K562 (cell line): ENCODE measurements around the gene LAMA2. TPM values are rescaled to one million over a fixed set of nuclear protein-coding genes. Genes with fewer than 3 reads are reported as not detected.

ENCODE experiments used
- ATAC-seq: fragments of 200-7000 bp; cut with Tn5 transposase; 3 replicates; pipeline ENCODE4 v1.9.1; 2020; ENCODE audit warnings: moderate library complexity
- BruUV-seq: library from RNA; stranded (reverse); fragments of 400-500 nt; replicated peaks from 2 replicates; lab custom pipeline; 2021; lab: Mats Ljungman, UMichigan
- CTCF ChIA-PET: fragments of 300-600 bp; formaldehyde crosslinking; extraction: SDS; loops from one replicate; lab custom pipeline; 2021; ENCODE audit warnings: low intra/inter-chr PET ratio; lab: Yijun Ruan, JAX
- POLR2A ChIA-PET: fragments of 300-600, 350-650 bp; sonication (Branson Sonifier 250); formaldehyde crosslinking; extraction: SDS; loops from one replicate; lab custom pipeline; 2021; ENCODE audit warnings: antibody characterized with exemption, inconsistent platforms; lab: Yijun Ruan, JAX
- DNase-seq, 4 experiments: peaks; one replicate each; pipeline versions ENCODE4 v3.0.0 to v3.0.0-alpha.2; 2011 to 2018; ENCODE audit warnings: low spot score in 3 of 4, mixed read lengths in 3 of 4; ENCODE audit errors: extremely low read depth in 1 of 4
- FAIRE-seq: peaks from 2 replicates; lab custom pipeline; 2011; peaks lifted over from hg19 to GRCh38; lab: Jason Lieb, UNC
- H2AFZ ChIP-seq: 2 replicates; pipeline ENCODE4 v1.6.0; 2011; ENCODE audit warnings: low read depth, low read length, control low read depth, inconsistent platforms
- H3K27ac ChIP-seq: fragments of 200-600 bp; 3 replicates; pipeline ENCODE4 v1.8.0; 2011; ENCODE audit warnings: low read depth, mild to moderate bottlenecking, control low read depth, inconsistent platforms, low read length, moderate library complexity, mixed read lengths; ENCODE audit errors: extremely low read depth
- H3K27me3 ChIP-seq, 2 experiments: fragments of 300-600 bp in 1 of 2; 2 replicates in 1 of 2; 3 replicates in 1 of 2; pipeline versions ENCODE4 v1.6.0 to v1.8.0; 2011; ENCODE audit warnings: inconsistent platforms in 2 of 2, low read length in 2 of 2, mild to moderate bottlenecking in 1 of 2, mixed read lengths in 1 of 2, moderate library complexity in 1 of 2; ENCODE audit not compliant: control insufficient read depth in 2 of 2, insufficient read depth in 2 of 2
- H3K36me3 ChIP-seq: fragments of 300-600 bp; 3 replicates; pipeline ENCODE4 v1.8.0; 2011; ENCODE audit warnings: mild to moderate bottlenecking, low read length, inconsistent platforms; ENCODE audit not compliant: control insufficient read depth, insufficient read depth
- H3K4me1 ChIP-seq, 2 experiments: fragments of 200-600 bp in 1 of 2; replicated peaks in 1 of 2; 2 replicates in 1 of 2; 3 replicates in 1 of 2; pipeline versions ENCODE4 v1.5.1 to v1.8.0; 2011; ENCODE audit warnings: inconsistent platforms in 2 of 2, low read length in 2 of 2, mild to moderate bottlenecking in 1 of 2, mixed read lengths in 1 of 2, moderate library complexity in 1 of 2; ENCODE audit not compliant: control insufficient read depth in 2 of 2, insufficient read depth in 2 of 2
- H3K4me2 ChIP-seq: 2 replicates; pipeline ENCODE4 v1.6.1; 2011; ENCODE audit warnings: low read length, control low read depth, inconsistent platforms, mixed read lengths; ENCODE audit not compliant: insufficient read depth
- H3K4me3 ChIP-seq: fragments of 200-600 bp; sonication (generic), shearing (Covaris generic); 2 replicates; pipeline ENCODE4 v1.5.1; 2016; ENCODE audit warnings: control low read depth, inconsistent platforms
- H3K79me2 ChIP-seq: fragments of 200-600 bp; 3 replicates; pipeline ENCODE4 v1.8.0; 2011; ENCODE audit warnings: low read length, inconsistent platforms; ENCODE audit not compliant: control insufficient read depth, insufficient read depth
- H3K9ac ChIP-seq, 2 experiments: 2 replicates each; pipeline versions ENCODE4 v1.6.0 to v1.6.1; 2011; ENCODE audit warnings: low read depth in 2 of 2, low read length in 2 of 2, control low read depth in 1 of 2, inconsistent platforms in 1 of 2, mild to moderate bottlenecking in 1 of 2, mixed read lengths in 1 of 2; ENCODE audit not compliant: insufficient read depth in 1 of 2
- H3K9me1 ChIP-seq: one replicate; pipeline ENCODE4 v1.6.0; 2011; ENCODE audit warnings: inconsistent platforms, mild to moderate bottlenecking, low read length, moderate library complexity; ENCODE audit not compliant: control insufficient read depth, insufficient read depth
- H3K9me3 ChIP-seq: replicated peaks from 2 replicates; pipeline ENCODE4 v1.5.1; 2011; ENCODE audit warnings: low read depth, low read length, inconsistent platforms; ENCODE audit not compliant: control insufficient read depth, insufficient read depth
- H4K20me1 ChIP-seq: replicated peaks from 2 replicates; pipeline ENCODE4 v1.6.1; 2011; ENCODE audit warnings: low read length, inconsistent platforms, mixed read lengths; ENCODE audit not compliant: control insufficient read depth, insufficient read depth
- CC2D1A ChIP-seq: fragments of 450-650 bp; IDR thresholded peaks from 2 replicates; pipeline ENCODE4 v1.6.1; 2017; ENCODE audit warnings: mild to moderate bottlenecking
- ELF4 ChIP-seq: fragments of 450-650 bp; formaldehyde crosslinking; IDR thresholded peaks from 2 replicates; pipeline ENCODE4 v1.4.0; 2022; ENCODE audit warnings: missing genetic modification characterization
- ETV5 ChIP-seq: sonication (generic); formaldehyde crosslinking; IDR thresholded peaks from 2 replicates; pipeline ENCODE4 v1.4.0; 2020; ENCODE audit warnings: low read depth, mild to moderate bottlenecking, missing genetic modification reagents
- GABPB2 ChIP-seq: fragments of 250-450 bp; sonication (Bioruptor Pico); conservative IDR thresholded peaks from 2 replicates; pipeline ENCODE4 v1.5.1; 2021; ENCODE audit warnings: mild to moderate bottlenecking
- L3MBTL2 ChIP-seq: fragments of 450-650 bp; IDR thresholded peaks from 2 replicates; pipeline ENCODE4 v1.6.1; 2016; ENCODE audit warnings: mild to moderate bottlenecking, moderate library complexity
- MCM5 ChIP-seq: fragments of 450-650 bp; IDR thresholded peaks from 2 replicates; pipeline ENCODE4 v1.6.1; 2016; ENCODE audit warnings: low read depth
- MEF2D ChIP-seq: conservative IDR thresholded peaks from 2 replicates; pipeline ENCODE4 v1.6.1; 2016; ENCODE audit warnings: low read depth, missing genetic modification characterization, missing compliant biosample characterization
- NFATC3 ChIP-seq: fragments of 450-650 bp; IDR thresholded peaks from 2 replicates; pipeline ENCODE4 v1.6.1; 2017; ENCODE audit warnings: mild to moderate bottlenecking
- NONO ChIP-seq, 2 experiments: fragments of 200-400 bp in 1 of 2; fragments of 450-650 bp in 1 of 2; formaldehyde crosslinking in 1 of 2; IDR thresholded peaks; 2 replicates each; pipeline ENCODE4 v1.6.1; 2017; ENCODE audit warnings: low read depth in 2 of 2, mild to moderate bottlenecking in 2 of 2, moderate library complexity in 2 of 2, low read length in 1 of 2
- NR2C2 ChIP-seq, 2 experiments: fragments of 200-800 bp in 1 of 2; sonication (Bioruptor generic) in 1 of 2; sonication (generic) in 1 of 2; formaldehyde crosslinking in 1 of 2; IDR thresholded peaks; 2 replicates each; pipeline versions ENCODE4 v1.6.1 to v1.8.0; 2016 to 2022; ENCODE audit warnings: mild to moderate bottlenecking in 1 of 2, missing compliant biosample characterization in 1 of 2, missing genetic modification characterization in 1 of 2, missing genetic modification reagents in 1 of 2
- RFX1 ChIP-seq: fragments of 450-650 bp; IDR thresholded peaks from 2 replicates; pipeline ENCODE4 v1.6.1; 2016; ENCODE audit warnings: mild to moderate bottlenecking, moderate library complexity
- XRCC3 ChIP-seq: fragments of 450-650 bp; IDR thresholded peaks from 2 replicates; pipeline ENCODE4 v1.6.1; 2017; ENCODE audit warnings: mild to moderate bottlenecking, moderate library complexity
- ZBTB17 ChIP-seq: fragments of 450-650 bp; formaldehyde crosslinking; IDR thresholded peaks from 2 replicates; pipeline ENCODE4 v1.4.0; 2020; ENCODE audit warnings: mild to moderate bottlenecking
- ZBTB43 ChIP-seq: sonication (generic); formaldehyde crosslinking; IDR thresholded peaks from 2 replicates; pipeline ENCODE4 v1.8.0; 2023; ENCODE audit warnings: mild to moderate bottlenecking, missing genetic modification reagents
- ZNF174 ChIP-seq: fragments of 250-450 bp; sonication (Bioruptor Pico); IDR thresholded peaks from 2 replicates; pipeline ENCODE4 v1.4.0; 2020; ENCODE audit warnings: mild to moderate bottlenecking
- ZNF324 ChIP-seq: fragments of 250-450 bp; sonication (Bioruptor Pico); IDR thresholded peaks from 2 replicates; pipeline ENCODE4 v1.4.0; 2020; ENCODE audit warnings: mild to moderate bottlenecking
- ZNF507 ChIP-seq: conservative IDR thresholded peaks from 2 replicates; pipeline ENCODE4 v1.6.1; 2017; ENCODE audit warnings: missing genetic modification characterization, missing compliant biosample characterization
- WGBS: fragments of 100-300 bp; shearing (Covaris generic); methylation state at CpG from one replicate; pipeline ENCODE4 v1.1.6; 2016; ENCODE audit warnings: low coverage, mixed read lengths; ENCODE audit not compliant: insufficient coverage; ENCODE audit errors: missing lambda C conversion rate; 5-methylcytosine and 5-hydroxymethylcytosine counted together
- in situ Hi-C: fragments of 300-500 bp; cut with MboI; formaldehyde crosslinking; loops from 4 replicates; pipeline ENCODE4 v1.15.0; 2018; ENCODE audit warnings: inconsistent platforms, mixed read lengths
- intact Hi-C: fragments of 100-400 bp; cut with micrococcal nuclease; formaldehyde crosslinking; loops from 2 replicates; pipeline ENCODE4 v1.14.2; 2022
- polyA plus RNA-seq, 8 experiments: library from polyadenylated mRNA; depleted of rRNA in 4 of 8; stranded (reverse) in 5 of 8; unstranded in 3 of 8; fragments of >200 nt; fragmentation: Nextera tagmentation in 2 of 8; fragmentation: Illumina TruSeq in 1 of 8; extraction: Ambion mirVana in 2 of 8; extraction: Trizol in 1 of 8; gene quantifications; 2 replicates each; pipeline versions ENCODE4 v1.2.1 to v1.2.3, GENCODE V29; 2011 to 2014; ENCODE audit warnings: inconsistent platforms in 1 of 8, missing spikeins in 1 of 8
- total RNA-seq, 7 experiments: library from RNA; depleted of rRNA in 6 of 7; stranded (reverse); fragments of >200 nt in 6 of 7; fragmentation: Illumina TruSeq in 2 of 7; extraction: Trizol in 2 of 7; gene quantifications; 2 replicates each; pipeline versions ENCODE4 v1.2.1 to v1.2.3, GENCODE V29; 2011 to 2021; ENCODE audit warnings: low replicate concordance in 1 of 7
- TF ChIP-seq, protein P1 (sequence below): fragments of 250-450 bp; sonication (Bioruptor Pico); IDR thresholded peaks from 2 replicates; pipeline ENCODE4 v1.8.0; 2022; ENCODE audit warnings: moderate library complexity, mild to moderate bottlenecking, inconsistent platforms

LAMA2 gene
- total and polyA plus RNA-seq, 9 of the 15 experiments (the other 6 are each of a cell fraction or from before 2014, with no cell fraction given): 0.04 to 1.5 (median 0.36) TPM

DNA sequence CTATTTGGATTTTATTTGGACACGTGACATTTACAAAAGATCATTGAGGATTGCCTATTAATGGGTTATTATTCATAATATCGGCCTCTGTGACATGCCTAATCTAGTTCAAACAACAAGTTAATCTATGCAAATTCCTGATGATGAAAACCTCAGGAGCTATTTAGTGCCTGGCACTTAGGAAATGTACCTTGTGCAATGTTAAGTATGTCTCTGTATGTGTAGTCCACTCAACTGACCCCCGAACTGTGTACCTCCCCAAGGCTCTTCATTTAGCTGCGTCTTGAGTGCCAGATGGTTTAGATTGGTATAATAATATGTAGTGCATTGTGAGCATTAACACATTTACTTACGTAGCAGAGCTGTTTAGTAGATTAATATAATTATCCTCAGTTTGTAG is 6.9 kb downstream of the LAMA2 start:
- FAIRE-seq (no peak), ATAC-seq (no peak), DNase-seq (no peak)
- Histone ChIP-seq H2AFZ (no peak overlapping the region), H3K4me1 (no peaks in the 10 kb centered on the region), H3K27ac (no peak overlapping the region), H3K79me2 (no peaks in the 10 kb centered on the region), H4K20me1 (no peaks in the 10 kb centered on the region), H3K4me2 (no peak overlapping the region), H3K27me3 (no peaks in the 10 kb centered on the region), H3K9me3 (0 out of 2 replicates have a peak, but pooled peaks cover 2% of the 10 kb centered on the region), H3K9me1 (no peaks in the 10 kb centered on the region), H3K36me3 (no peaks in the 10 kb centered on the region), H3K9ac (no peak overlapping the region), H3K4me3 (no peak overlapping the region)
- intact Hi-C loops: no loop called here
- ChIA-PET CTCF (no interaction called here), POLR2A (no interaction called here)
- BruUV-seq: no TSS peak
- 0% methylated on average over 5 of the region's 5 CpGs for WGBS
- in situ Hi-C loops: no loop called here
- TF ChIP-seq ELF4 (CRISPR knock-in tag): no peak
- no peak for TF ChIP-seq ZBTB43 (CRISPR knock-in tag)
- no peak for TF ChIP-seq MCM5
- no peak for TF ChIP-seq XRCC3
- no peak for TF ChIP-seq ZNF507 (tag)
- TF ChIP-seq MEF2D (tag): no peak
- no peak for TF ChIP-seq ZNF324
- TF ChIP-seq NFATC3: no peak
- TF ChIP-seq NR2C2 (CRISPR knock-in tag; IDR thresholded peaks at IDR 0.05): no peak
- TF ChIP-seq NR2C2 (tag; IDR thresholded peaks at IDR 0.05): no peak
- TF ChIP-seq, protein P1, sequence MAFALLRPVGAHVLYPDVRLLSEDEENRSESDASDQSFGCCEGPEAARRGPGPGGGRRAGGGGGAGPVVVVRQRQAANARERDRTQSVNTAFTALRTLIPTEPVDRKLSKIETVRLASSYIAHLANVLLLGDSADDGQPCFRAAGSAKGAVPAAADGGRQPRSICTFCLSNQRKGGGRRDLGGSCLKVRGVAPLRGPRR: no peak
- TF ChIP-seq ETV5 (CRISPR knock-in tag): no peak
- no peak for TF ChIP-seq CC2D1A
- no peak for TF ChIP-seq ZNF174 (CRISPR knock-in tag)
- no peak for TF ChIP-seq NONO (IDR thresholded peaks at IDR 0.05; ENCODE audit: low read depth in 2 of 2, low read length in 1 of 2)
- TF ChIP-seq L3MBTL2: no peak
- no peak for TF ChIP-seq GABPB2 (CRISPR knock-in tag)
- TF ChIP-seq ZBTB17 (CRISPR knock-in tag): no peak
- no peak for TF ChIP-seq RFX1
